NCI-H345 (cell line): ENCODE data around the gene MRPL52.
"Not testable (repeated sequence)": the region's sequence is repeated elsewhere in the genome, so short reads cannot be mapped to it uniquely, and the experiment has no call there.

ENCODE experiments used
- DNase-seq: peaks from one replicate; lab custom pipeline; 2025; lab: John Stamatoyannopoulos, UW

The MRPL52 gene

GRCh38 chr14:22829661-22830442, at the start of gene MRPL52:
TSS of gene MRPL52 (plus strand) at chr14:22829887. CDS start at chr14:22829913, 26 bp downstream.
- DNase-seq: peak; percentile 93

DNA sequence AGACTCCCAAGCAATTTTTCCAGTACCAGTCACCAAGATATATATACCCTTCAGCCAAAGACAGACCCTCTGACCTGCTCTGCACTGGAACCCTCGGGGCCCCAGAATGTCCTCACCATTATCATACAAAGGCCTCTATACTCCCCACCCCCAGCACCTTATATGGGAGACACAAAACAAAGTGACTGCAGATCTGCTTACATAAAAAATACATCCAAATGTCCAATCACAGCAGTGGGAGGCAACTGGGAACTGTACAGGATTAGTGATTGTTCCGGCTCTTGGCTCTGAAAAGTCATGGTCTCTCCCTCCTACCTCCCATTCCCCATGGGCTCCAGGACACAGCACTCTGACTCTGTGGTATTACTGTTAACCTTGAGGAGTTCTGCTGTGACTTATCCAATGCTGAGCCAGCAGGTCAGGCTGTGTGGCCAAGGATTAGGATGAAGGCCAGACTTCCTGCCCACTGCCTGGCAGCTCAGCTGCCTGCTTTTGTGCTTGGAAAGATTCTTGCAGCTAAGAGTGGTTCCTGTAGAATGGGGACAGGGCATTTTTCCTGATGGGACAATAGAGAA, 49.5 kb upstream of the MRPL52 start:
- no peak for DNase-seq

- no peak for DNase-seq
These were observed 48.8 kb upstream of the MRPL52 start for GRCh38 chr14:22780941-22781300.

GRCh38 chr14:22781301-22781991, 48.2 kb upstream of the MRPL52 start:
- DNase-seq: no peak

GRCh38 chr14:22786685-22787084, 43.0 kb upstream of the MRPL52 start:
- DNase-seq: no peak

DNA sequence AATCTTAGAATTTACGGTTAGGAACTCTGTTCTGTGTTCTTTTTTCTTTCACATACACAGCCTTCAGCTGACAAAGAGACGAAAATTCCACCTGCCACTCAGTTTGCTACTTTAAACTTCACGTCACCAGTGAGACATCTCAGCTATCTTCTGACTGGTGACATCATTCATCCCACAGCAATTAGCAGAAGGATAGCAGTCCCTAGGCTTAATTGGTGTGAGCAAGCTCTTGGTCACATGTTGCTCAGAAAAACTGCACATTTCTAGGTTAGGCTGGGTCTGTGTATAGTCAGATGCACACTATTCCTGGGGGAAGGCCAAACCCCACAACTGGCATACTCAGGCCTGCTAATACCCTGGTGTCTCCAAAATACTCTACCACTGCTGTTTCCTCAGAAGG, 38.4 kb upstream of the MRPL52 start:
- no peak for DNase-seq

DNA sequence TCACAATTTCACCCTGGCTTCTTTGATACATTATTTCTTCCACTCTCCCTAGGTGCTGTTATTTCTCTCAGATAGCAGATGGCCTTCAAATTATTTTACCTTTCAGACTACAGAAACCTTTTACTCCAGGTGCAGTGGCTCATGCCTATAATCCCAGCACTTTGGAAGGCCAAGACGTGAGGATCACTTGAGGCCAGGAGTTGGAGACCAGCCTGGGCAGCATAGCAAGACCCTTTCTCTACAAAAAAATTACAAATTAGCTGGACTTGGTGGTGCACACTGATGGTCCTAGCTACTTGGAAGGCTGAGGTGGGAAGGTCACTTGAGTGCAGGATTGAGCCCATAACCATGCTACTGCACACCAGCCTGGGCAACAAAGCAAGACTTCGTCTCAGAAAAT, 37.5 kb upstream of the MRPL52 start:
- no peak for DNase-seq

DNA sequence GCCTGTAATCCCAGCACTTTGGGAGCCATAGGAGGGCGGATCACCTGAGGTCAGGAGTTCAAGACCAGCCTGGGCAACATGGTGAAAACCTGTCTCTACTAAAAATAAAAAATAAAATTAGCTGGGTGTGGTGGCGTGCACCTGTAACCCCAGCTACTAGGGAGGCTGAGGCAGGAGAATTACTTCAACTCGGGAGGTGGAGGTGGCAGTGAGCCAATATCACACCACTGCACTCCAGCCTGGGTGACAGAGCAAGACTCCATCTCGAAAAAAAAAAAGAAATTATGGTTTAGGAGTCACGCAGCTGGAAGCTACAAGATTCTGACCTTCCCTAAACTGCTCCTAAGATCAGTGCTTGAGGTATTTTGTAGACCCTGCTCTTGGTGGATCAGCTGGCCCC, 36.1 kb upstream of the MRPL52 start:
- not testable (repeated sequence) for DNase-seq

DNA sequence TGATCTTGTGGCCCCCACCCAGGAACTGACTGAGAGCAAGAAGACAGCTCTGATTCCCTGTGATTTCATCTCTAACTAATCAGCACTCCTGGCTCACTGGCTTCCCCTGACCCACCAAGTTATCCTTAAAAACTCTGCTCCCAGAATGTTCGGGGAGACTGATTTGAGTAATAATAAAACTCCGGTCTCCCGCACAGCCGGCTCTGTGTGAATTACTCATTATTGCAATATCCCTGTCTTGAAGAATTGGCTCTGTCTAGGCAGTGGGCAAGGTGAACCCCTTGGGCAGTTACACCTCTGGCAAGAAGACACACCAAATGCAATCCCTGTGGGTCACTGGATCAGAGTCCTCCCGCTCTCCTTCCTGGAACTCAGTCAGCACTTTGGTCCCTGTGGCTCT, 35.7 kb upstream of the MRPL52 start:
- DNase-seq: no peak

DNA sequence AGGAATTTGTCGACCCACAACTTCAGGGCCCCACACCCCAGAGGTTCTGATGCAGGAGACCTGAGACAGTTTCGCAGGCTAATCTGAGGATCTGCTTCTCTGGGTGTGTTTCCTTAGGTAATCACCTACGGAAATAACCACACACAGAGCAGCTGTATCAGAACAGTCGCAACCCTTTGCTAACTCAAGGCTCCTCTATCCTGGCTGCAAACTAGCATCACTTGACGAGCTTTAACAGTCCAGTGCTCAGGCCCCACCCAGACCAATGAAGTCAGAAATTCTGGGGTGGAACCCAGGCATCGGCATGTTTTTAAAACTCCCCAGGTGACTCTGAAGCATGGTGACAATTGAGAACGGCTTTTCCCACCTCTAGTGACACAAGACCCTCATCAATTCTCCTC, 35.1 kb upstream of the MRPL52 start:
- no peak for DNase-seq

DNA sequence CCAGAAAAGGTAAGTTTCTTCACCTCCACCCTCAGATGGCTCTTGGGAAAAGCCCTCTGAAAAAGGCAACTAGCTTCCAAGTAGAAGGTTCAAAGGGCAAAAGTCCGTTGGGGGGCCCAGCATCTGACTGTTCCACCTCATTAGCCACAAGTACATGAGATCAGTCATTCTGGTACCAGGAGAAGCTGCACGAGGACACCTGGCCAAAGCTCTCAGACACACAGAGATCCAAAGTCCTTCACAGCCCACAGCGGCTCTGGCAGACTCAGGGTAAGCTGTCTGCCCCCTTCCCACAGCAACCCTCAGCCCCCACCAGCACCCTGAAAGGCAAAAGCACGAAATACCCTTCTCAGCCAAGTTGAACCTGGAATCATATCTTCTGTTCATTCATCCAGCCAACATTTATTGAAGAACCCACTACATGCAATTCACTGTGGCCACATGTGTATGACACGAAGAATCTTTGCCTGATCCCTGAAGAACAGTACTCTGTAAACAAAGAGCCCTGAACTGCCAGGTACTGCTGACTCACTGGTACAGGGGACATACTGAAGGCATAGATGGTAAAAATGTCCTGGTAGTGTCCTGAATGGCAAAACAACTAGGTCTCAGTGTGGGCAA, 33.5 kb upstream of the MRPL52 start:
- no peak for DNase-seq

GRCh38 chr14:22797017-22797917, 32.4 kb upstream of the MRPL52 start:
- no peak for DNase-seq

GRCh38 chr14:22798528-22798927, 31.2 kb upstream of the MRPL52 start:
- DNase-seq: no peak

- no peak for DNase-seq
These were observed 29.3 kb upstream of the MRPL52 start for GRCh38 chr14:22800346-22800745.

DNA sequence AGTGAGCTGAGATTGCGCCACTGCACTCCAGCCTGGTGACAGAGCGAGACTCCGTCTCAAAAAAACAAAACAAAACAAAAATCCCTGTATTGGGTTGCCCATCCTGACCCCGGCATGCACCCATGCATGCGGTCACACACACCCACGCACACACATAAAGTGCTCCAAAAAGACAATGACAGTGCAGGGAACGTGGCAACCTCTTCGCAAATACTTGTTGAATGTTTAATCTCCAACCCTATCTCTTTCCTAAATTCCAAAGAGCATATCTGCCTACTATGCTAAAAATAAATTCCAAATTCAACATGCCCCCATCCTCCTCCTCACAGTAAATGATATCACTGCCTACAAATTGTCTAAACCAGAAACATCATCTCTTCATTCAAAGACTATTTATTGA, 28.0 kb upstream of the MRPL52 start:
- DNase-seq: no peak

GRCh38 chr14:22802860-22803686, 26.6 kb upstream of the MRPL52 start:
- no peak for DNase-seq

GRCh38 chr14:22803687-22803974, 26.1 kb upstream of the MRPL52 start:
- DNase-seq: no peak

DNA sequence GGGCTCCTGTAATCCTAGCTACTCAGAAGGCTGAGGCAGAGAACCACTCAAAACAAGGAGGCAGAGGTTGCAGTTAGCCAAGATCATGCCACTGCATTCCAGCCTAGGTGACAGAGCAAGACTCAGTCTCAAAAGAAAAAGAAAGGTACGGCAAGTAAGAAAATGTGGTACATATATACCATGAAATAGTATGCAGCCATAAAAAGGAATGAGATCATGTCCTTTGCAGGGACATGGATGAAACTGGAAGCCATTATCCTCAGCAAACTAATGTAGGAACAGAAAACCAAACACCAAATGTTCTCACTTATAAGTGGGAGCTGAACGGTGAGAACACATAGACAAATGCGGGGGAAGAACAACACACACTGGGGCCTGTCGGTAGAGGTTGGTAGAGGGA, 24.5 kb upstream of the MRPL52 start:
- not testable (repeated sequence) for DNase-seq

DNA sequence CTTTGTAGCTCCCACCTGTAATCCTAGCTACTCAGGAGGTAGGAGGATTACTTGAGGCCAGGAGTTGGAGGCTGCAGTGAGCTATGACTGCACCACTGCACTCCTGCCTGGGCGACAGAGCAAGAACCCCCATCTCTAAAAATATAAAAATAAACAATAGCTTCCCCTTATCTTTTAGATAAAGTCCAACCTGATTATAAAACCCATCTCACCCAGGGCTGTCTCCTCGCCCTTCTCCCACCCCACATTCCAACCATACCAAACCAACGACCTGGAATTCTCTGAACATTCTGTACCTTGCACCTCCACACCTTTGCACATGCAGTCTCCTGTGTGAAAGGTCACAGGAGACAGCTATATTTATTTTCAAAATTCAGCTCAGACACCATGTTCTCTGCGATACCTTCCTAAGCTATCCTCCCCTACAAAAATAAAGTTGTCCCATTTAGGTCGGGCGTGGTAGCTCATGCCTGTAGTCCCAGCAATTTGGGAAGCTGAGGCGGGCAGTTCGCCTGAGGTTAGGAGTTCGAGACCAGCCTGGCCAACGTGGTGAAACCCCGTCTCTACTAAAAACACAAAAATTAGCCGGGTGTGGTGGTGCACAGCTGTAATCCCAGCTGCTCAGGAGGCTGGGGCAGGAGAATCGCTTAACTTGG, 22.1 kb upstream of the MRPL52 start:
- no peak for DNase-seq

DNA sequence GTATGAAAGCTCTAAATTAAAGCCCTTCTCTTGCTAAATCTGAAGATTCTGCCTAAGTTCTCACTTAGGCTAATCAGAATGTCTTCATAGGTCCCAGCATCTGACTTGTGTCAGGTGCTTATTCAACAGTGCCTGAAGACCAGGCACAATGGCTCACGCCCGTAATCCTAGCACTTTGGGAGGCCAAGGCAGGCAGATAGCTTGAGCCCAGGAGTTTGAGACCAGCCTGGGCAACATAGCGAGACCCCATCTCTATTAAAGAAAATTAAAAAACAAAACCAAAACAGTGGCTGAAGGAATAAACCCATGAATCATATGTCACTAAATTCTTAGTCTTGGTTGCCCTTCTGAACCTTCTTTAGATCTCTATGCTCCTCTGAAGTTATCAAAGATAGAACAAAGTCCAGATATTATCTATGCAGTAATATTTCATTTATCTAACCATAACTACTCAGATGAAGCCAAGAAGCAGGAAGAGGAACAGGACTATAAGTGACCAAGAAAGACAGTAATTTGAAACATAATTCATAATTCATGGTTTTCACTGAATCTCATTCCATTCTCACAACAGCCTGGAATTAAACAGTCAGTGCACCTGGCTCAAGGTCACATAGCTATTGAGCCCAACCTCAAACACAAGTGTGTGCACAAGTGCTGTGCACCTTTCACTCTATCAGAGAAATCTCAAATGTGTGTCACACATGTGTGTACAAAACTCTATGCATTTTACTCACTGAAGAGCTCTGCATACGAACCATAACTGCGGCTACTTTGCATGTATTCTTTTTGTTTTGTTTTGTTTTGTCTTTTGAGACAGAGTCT, 21.1 kb upstream of the MRPL52 start:
- no peak for DNase-seq
